H1 (cell line): ENCODE measurements around the gene ACRV1. TPM values are rescaled to one million over a fixed set of nuclear protein-coding genes. Genes with fewer than 3 reads are reported as not detected.

ENCODE experiments used
- CTCF ChIA-PET: fragments of 300-600 bp; sonication (Branson Sonifier 250); formaldehyde crosslinking; loops from one replicate; lab custom pipeline; 2021; ENCODE audit not compliant: partially characterized antibody; lab: Charles Lee
- POLR2A ChIA-PET: fragments of 300-600 bp; sonication (Branson Sonifier 250); formaldehyde crosslinking; loops from one replicate; lab custom pipeline; 2021; ENCODE audit warnings: inconsistent platforms; ENCODE audit not compliant: partially characterized antibody; lab: Charles Lee
- DNase-seq, 2 experiments: peaks; one replicate each; pipeline versions ENCODE4 v3.0.0 to v3.0.0-alpha.2; 2010 to 2022; ENCODE audit warnings: low spot score in 2 of 2, low read depth in 1 of 2, mixed read lengths in 1 of 2
- FAIRE-seq: peaks from 2 replicates; lab custom pipeline; 2011; peaks lifted over from hg19 to GRCh38; lab: Jason Lieb, UNC
- H2AFZ ChIP-seq: 2 replicates; pipeline ENCODE4 v1.8.1; 2012; ENCODE audit warnings: low read length, inconsistent platforms
- H2AK5ac ChIP-seq: 2 replicates; pipeline ENCODE4 v1.6.1; 2013; ENCODE audit warnings: low read depth, low read length
- H2BK120ac ChIP-seq: replicated peaks from 2 replicates; pipeline ENCODE3; 2013; ENCODE audit warnings: low read depth, low read length, inconsistent platforms
- H2BK12ac ChIP-seq: 2 replicates; pipeline ENCODE4 v1.6.1; 2013; ENCODE audit warnings: low read depth, low read length
- H2BK15ac ChIP-seq: 2 replicates; pipeline ENCODE4 v1.6.1; 2013; ENCODE audit warnings: low read length
- H2BK20ac ChIP-seq: 2 replicates; pipeline ENCODE4 v1.6.1; 2013; ENCODE audit warnings: low read length
- H2BK5ac ChIP-seq: 2 replicates; pipeline ENCODE4 v1.6.1; 2013; ENCODE audit warnings: low read depth, low read length
- H3K14ac ChIP-seq: 2 replicates; pipeline ENCODE4 v1.6.1; 2013; ENCODE audit warnings: inconsistent platforms; ENCODE audit not compliant: insufficient read length
- H3K18ac ChIP-seq: 2 replicates; pipeline ENCODE4 v1.6.1; 2013; ENCODE audit warnings: low read length; ENCODE audit errors: extremely low read depth
- H3K23ac ChIP-seq: 2 replicates; pipeline ENCODE4 v1.6.1; 2013; ENCODE audit warnings: inconsistent platforms; ENCODE audit not compliant: insufficient read length
- H3K23me2 ChIP-seq: 2 replicates; pipeline ENCODE4 v1.6.1; 2013; ENCODE audit warnings: low read depth, low read length
- H3K27ac ChIP-seq: 2 replicates; pipeline ENCODE4 v1.6.1; 2011; ENCODE audit warnings: low read depth, low read length, inconsistent platforms
- H3K27me3 ChIP-seq, 4 experiments: replicated peaks in 1 of 4; 1 replicate in 1 of 4; 2 replicates in 3 of 4; pipeline versions ENCODE4 v1.6.1 to v1.8.1; 2011 to 2013; ENCODE audit warnings: low read length in 3 of 4, mild to moderate bottlenecking in 3 of 4, inconsistent platforms in 2 of 4, mixed read lengths in 2 of 4, moderate library complexity in 1 of 4; ENCODE audit not compliant: control insufficient read depth in 3 of 4, insufficient read depth in 3 of 4; ENCODE audit errors: extremely low read depth in 1 of 4
- H3K36me3 ChIP-seq, 4 experiments: 2 replicates each; pipeline versions ENCODE4 v1.6.1 to v1.8.1; 2011 to 2013; ENCODE audit warnings: mild to moderate bottlenecking in 4 of 4, low read length in 3 of 4, moderate library complexity in 2 of 4, control low read depth in 1 of 4, inconsistent platforms in 1 of 4; ENCODE audit not compliant: insufficient read depth in 4 of 4, control insufficient read depth in 2 of 4
- H3K4ac ChIP-seq: replicated peaks from 2 replicates; pipeline ENCODE3; 2013; ENCODE audit warnings: low read length, low read depth, mixed read lengths, inconsistent platforms; ENCODE audit not compliant: insufficient read length
- H3K4me1 ChIP-seq, 4 experiments: replicated peaks in 1 of 4; 1 replicate in 1 of 4; 2 replicates in 3 of 4; pipeline versions ENCODE4 v1.6.1 to v1.8.1; 2011 to 2013; ENCODE audit warnings: low read length in 3 of 4, inconsistent platforms in 2 of 4, mixed read lengths in 1 of 4; ENCODE audit not compliant: insufficient read depth in 4 of 4, control insufficient read depth in 3 of 4
- H3K4me2 ChIP-seq, 2 experiments: 2 replicates each; pipeline versions ENCODE4 v1.6.1 to v1.8.1; 2011 to 2013; ENCODE audit warnings: low read depth in 2 of 2, low read length in 2 of 2, control low read depth in 1 of 2, inconsistent platforms in 1 of 2, mild to moderate bottlenecking in 1 of 2; ENCODE audit not compliant: insufficient read depth in 1 of 2
- H3K4me3 ChIP-seq, 4 experiments: fragments of 200-600, 300-600 bp in 1 of 4; sonication (generic), shearing (Covaris generic), sonication (Bioruptor Twin) in 1 of 4; 2 replicates each; pipeline versions ENCODE4 v1.5.1 to v1.8.1; 2011 to 2016; ENCODE audit warnings: low read length in 4 of 4, low read depth in 3 of 4, control low read depth in 2 of 4, inconsistent platforms in 2 of 4, mild to moderate bottlenecking in 2 of 4, mixed read lengths in 1 of 4, moderate library complexity in 1 of 4; ENCODE audit not compliant: insufficient read depth in 2 of 4; ENCODE audit errors: extremely low read depth in 1 of 4
- H3K56ac ChIP-seq: replicated peaks from 2 replicates; pipeline ENCODE3; 2013; ENCODE audit warnings: low read depth, mild to moderate bottlenecking, mixed read lengths, low read length, inconsistent platforms; ENCODE audit not compliant: insufficient read length
- H3K79me1 ChIP-seq: 2 replicates; pipeline ENCODE4 v1.6.1; 2013; ENCODE audit warnings: low read depth, low read length, control low read depth
- H3K79me2 ChIP-seq, 2 experiments: 2 replicates each; pipeline versions ENCODE4 v1.6.1 to v1.8.1; 2012 to 2013; ENCODE audit warnings: low read length in 2 of 2, mild to moderate bottlenecking in 2 of 2, inconsistent platforms in 1 of 2; ENCODE audit not compliant: insufficient read depth in 2 of 2, control insufficient read depth in 1 of 2
- H3K9ac ChIP-seq, 4 experiments: replicated peaks in 1 of 4; 1 replicate in 1 of 4; 2 replicates in 3 of 4; pipeline versions ENCODE4 v1.6.1 to v1.8.1; 2011 to 2013; ENCODE audit warnings: low read depth in 3 of 4, low read length in 3 of 4, control low read depth in 2 of 4, mild to moderate bottlenecking in 2 of 4, moderate library complexity in 2 of 4, inconsistent platforms in 1 of 4; ENCODE audit errors: extremely low read depth in 1 of 4
- H3K9me3 ChIP-seq, 2 experiments: 2 replicates each; pipeline versions ENCODE4 v1.6.1 to v1.8.1; 2012 to 2013; ENCODE audit warnings: mild to moderate bottlenecking in 2 of 2, moderate library complexity in 2 of 2, control low read depth in 1 of 2, inconsistent platforms in 1 of 2, low read depth in 1 of 2, low read length in 1 of 2, mixed read lengths in 1 of 2; ENCODE audit not compliant: insufficient read depth in 2 of 2
- H4K20me1 ChIP-seq, 2 experiments: replicated peaks in 1 of 2; 2 replicates each; pipeline versions ENCODE3 to v1.8.1; 2011 to 2013; ENCODE audit warnings: inconsistent platforms in 2 of 2, low read length in 2 of 2, mild to moderate bottlenecking in 1 of 2; ENCODE audit not compliant: insufficient read depth in 2 of 2, control insufficient read depth in 1 of 2
- H4K5ac ChIP-seq: 2 replicates; pipeline ENCODE4 v1.6.1; 2013; ENCODE audit warnings: low read length, low read depth, mixed read lengths, inconsistent platforms; ENCODE audit not compliant: insufficient read length
- H4K8ac ChIP-seq: 2 replicates; pipeline ENCODE4 v1.8.0; 2013; ENCODE audit warnings: mild to moderate bottlenecking, moderate library complexity, low read length, inconsistent platforms; ENCODE audit not compliant: insufficient read depth; ENCODE audit errors: extremely low read depth
- H4K91ac ChIP-seq: replicated peaks from 2 replicates; pipeline ENCODE3; 2013; ENCODE audit warnings: low read length, mixed read lengths, inconsistent platforms; ENCODE audit not compliant: insufficient read length
- ASH2L ChIP-seq: fragments of 200-600, 300-600 bp; sonication (generic); IDR thresholded peaks from one replicate; pipeline ENCODE4 v1.7.1; 2017; ENCODE audit warnings: low read length
- BACH1 ChIP-seq: IDR thresholded peaks from 2 replicates; pipeline ENCODE4 v1.6.1; 2012; ENCODE audit warnings: low read length, improper control_type of control experiment
- BCL11A ChIP-seq, 2 experiments: IDR thresholded peaks; one replicate each; pipeline ENCODE4 v1.6.1; 2011; ENCODE audit warnings: low read depth in 2 of 2, low read length in 2 of 2, mild to moderate bottlenecking in 2 of 2
- GABPA ChIP-seq: IDR thresholded peaks from 2 replicates; pipeline ENCODE4 v1.6.1; 2011; ENCODE audit warnings: mild to moderate bottlenecking, low read length, moderate library complexity, borderline replicate concordance; ENCODE audit not compliant: insufficient read depth
- HDAC2 ChIP-seq, 2 experiments: fragments of 300-600 bp in 1 of 2; sonication (generic) in 1 of 2; IDR thresholded peaks; 2 replicates each; pipeline ENCODE4 v1.6.1; 2011 to 2012; ENCODE audit warnings: low read depth in 2 of 2, low read length in 2 of 2, mild to moderate bottlenecking in 2 of 2, moderate library complexity in 2 of 2, borderline replicate concordance in 1 of 2, inconsistent platforms in 1 of 2
- KDM4A ChIP-seq: IDR thresholded peaks from one replicate; pipeline ENCODE4 v1.7.1; 2012; ENCODE audit warnings: low read depth, mild to moderate bottlenecking, moderate library complexity, low read length, inconsistent platforms; ENCODE audit not compliant: severe bottlenecking
- KDM5A ChIP-seq: fragments of 200-600 bp; IDR thresholded peaks from 2 replicates; pipeline ENCODE4 v1.7.1; 2012; ENCODE audit warnings: mild to moderate bottlenecking, low read length, inconsistent platforms, mixed read lengths
- POLR2AphosphoS5 ChIP-seq: IDR thresholded peaks from 2 replicates; pipeline ENCODE4 v1.6.1; 2011; ENCODE audit warnings: low read depth, low read length
- RBBP5 ChIP-seq: IDR thresholded peaks from 2 replicates; pipeline ENCODE4 v1.7.1; 2012; ENCODE audit warnings: low read depth, mild to moderate bottlenecking, inconsistent platforms, low read length, moderate library complexity, borderline replicate concordance
- RXRA ChIP-seq: IDR thresholded peaks from 2 replicates; pipeline ENCODE4 v1.6.1; 2011; ENCODE audit warnings: low read depth, mild to moderate bottlenecking, low read length, moderate library complexity; ENCODE audit not compliant: insufficient read depth
- TBP ChIP-seq: IDR thresholded peaks from 2 replicates; pipeline ENCODE4 v1.6.1; 2011; ENCODE audit warnings: low read depth, low read length, improper control_type of control experiment
- TCF12 ChIP-seq: IDR thresholded peaks from 2 replicates; pipeline ENCODE4 v1.6.1; 2011; ENCODE audit warnings: low read depth, mild to moderate bottlenecking, low read length
- USF2 ChIP-seq: IDR thresholded peaks from 2 replicates; pipeline ENCODE4 v1.6.1; 2011; ENCODE audit warnings: low read length, improper control_type of control experiment
- ZNF274 ChIP-seq: IDR thresholded peaks from 2 replicates; pipeline ENCODE4 v1.7.0; 2012; ENCODE audit warnings: low read length, borderline replicate concordance; ENCODE audit errors: extremely low read depth
- WGBS, 2 experiments: shearing (Covaris generic) in 1 of 2; methylation state at CpG; one replicate each; pipeline versions ENCODE4 v1.1.6 to v1.1.7; 2013 to 2015; ENCODE audit warnings: low lambda C conversion rate in 2 of 2, mixed read lengths in 2 of 2, inconsistent platforms in 1 of 2, low coverage in 1 of 2, missing lambda C conversion rate in 1 of 2; ENCODE audit not compliant: insufficient replicate concordance in 2 of 2, insufficient coverage in 1 of 2, insufficient read length in 1 of 2; ENCODE audit errors: extremely low coverage in 1 of 2, missing lambda C conversion rate in 1 of 2; 5-methylcytosine and 5-hydroxymethylcytosine counted together
- polyA plus RNA-seq, 7 experiments: library from polyadenylated mRNA; depleted of rRNA in 3 of 7; stranded (reverse) in 5 of 7; unstranded in 2 of 7; fragments of >200 nt in 5 of 7; fragments of 200-250 nt in 2 of 7; gene quantifications; 1 replicate in 5 of 7; 2 replicates in 1 of 7; 4 replicates in 1 of 7; pipeline versions ENCODE4 v1.2.1 to v1.2.3, GENCODE V29; 2011 to 2013; ENCODE audit warnings: missing spikeins in 2 of 7, mixed read lengths in 2 of 7
- total RNA-seq: library from RNA; stranded (reverse); fragmentation: NEBNext Ultra II Directional; extraction: Animal tissue kit (Norgen Biotek cat#: 25700); gene quantifications from 2 replicates; pipeline ENCODE4 v1.2.1, GENCODE V29; 2021

Gene ACRV1
- total and polyA plus RNA-seq, 2 of the 8 experiments (the other 6 are each of a cell fraction or from before 2014, with no cell fraction given) = 0.06 TPM; not detected in 1

GRCh38 chr11:125675196-125675595, 5.5 kb downstream of the ACRV1 start:
- Histone ChIP-seq H3K27me3 (no peaks in the 10 kb centered on the region), H2AK5ac (no peak overlapping the region), H3K56ac (no peak overlapping the region), H2BK15ac (no peak overlapping the region), H2BK120ac (no peak overlapping the region), H3K4ac (no peak overlapping the region), H3K9ac (no peak overlapping the region), H3K23ac (no peak overlapping the region), H3K36me3 (peaks cover 2 to 40% (median 27%) of the 10 kb centered on the region in 4 experiments), H3K14ac (no peak overlapping the region), H2BK5ac (no peak overlapping the region), H2BK20ac (no peak overlapping the region), H3K9me3 (no peaks in the 10 kb centered on the region), H4K91ac (no peak overlapping the region), H2BK12ac (no peak overlapping the region), H4K8ac (no peak overlapping the region), H3K18ac (no peak overlapping the region), H4K20me1 (no peaks in the 10 kb centered on the region), H2AFZ (no peak overlapping the region), H4K5ac (no peak overlapping the region), H3K4me1 (no peaks in the 10 kb centered on the region), H3K27ac (no peak overlapping the region), H3K23me2 (no peaks in the 10 kb centered on the region), H3K79me2 (no peaks in the 10 kb centered on the region), H3K79me1 (no peaks in the 10 kb centered on the region), H3K4me3 (no peak overlapping the region), H3K4me2 (no peak overlapping the region)
- 84% methylated on average over 2 of the region's 2 CpGs; no CpG with 5 or more reads in 1 of the 2 experiments for WGBS, 2 experiments
- DNase-seq (no peak), FAIRE-seq (no peak)
- ChIA-PET POLR2A (interaction anchor here (0.7 kb wide), 1 partner anchor 19 kb away, joined by 3 read pairs; no protein-coding TSS in a partner anchor), CTCF (no interaction called here)
- no peak for TF ChIP-seq TCF12
- TF ChIP-seq USF2 = no peak
- no peak for TF ChIP-seq KDM5A
- no peak for TF ChIP-seq HDAC2 (IDR thresholded peaks at IDR 0.05; ENCODE audit: borderline replicate concordance in 1 of 2, low read depth in 2 of 2, low read length in 2 of 2)
- TF ChIP-seq BACH1 = no peak
- no peak for TF ChIP-seq TBP
- TF ChIP-seq RBBP5 = no peak
- no peak for TF ChIP-seq KDM4A
- TF ChIP-seq BCL11A (IDR thresholded peaks at IDR 0.05; ENCODE audit: low read depth in 2 of 2, low read length in 2 of 2) = no peak
- no peak for TF ChIP-seq GABPA
- TF ChIP-seq ZNF274 = no peak
- no peak for TF ChIP-seq RXRA
- TF ChIP-seq ASH2L = no peak
- TF ChIP-seq POLR2AphosphoS5 = no peak
